ENCODE results near the gene RINT1.
"Not testable (repeated sequence)": the region's sequence is repeated elsewhere in the genome, so short reads cannot be mapped to it uniquely, and the experiment has no call there.

The RINT1 gene

GRCh38 chr7:105532709-105533460, 884 bp downstream of the RINT1 start:
- no peak for DNase-seq (ENCODE audit: low read depth in 2 of 2)

DNA sequence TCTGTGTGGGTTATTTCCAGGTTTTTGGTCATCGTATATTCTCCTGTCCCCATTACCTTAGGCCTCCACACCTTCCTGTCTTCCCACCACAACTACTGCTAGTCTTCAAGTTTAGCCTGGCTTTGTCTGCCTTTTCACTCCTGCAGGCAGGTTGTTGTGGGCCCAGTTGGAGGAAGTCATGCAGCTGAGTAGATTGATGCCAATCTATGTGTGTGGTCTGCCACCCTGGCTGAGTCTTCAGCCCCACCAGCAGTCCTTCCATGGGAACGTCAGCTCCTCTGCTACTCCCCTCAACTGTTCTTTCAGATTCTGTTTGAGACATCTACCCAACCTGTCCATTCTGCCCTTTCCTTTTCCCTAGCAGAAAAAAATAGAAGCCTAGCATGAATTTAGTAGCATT, 6.3 kb downstream of the RINT1 start:
- no peak for DNase-seq (ENCODE audit: low read depth in 2 of 2)

DNA sequence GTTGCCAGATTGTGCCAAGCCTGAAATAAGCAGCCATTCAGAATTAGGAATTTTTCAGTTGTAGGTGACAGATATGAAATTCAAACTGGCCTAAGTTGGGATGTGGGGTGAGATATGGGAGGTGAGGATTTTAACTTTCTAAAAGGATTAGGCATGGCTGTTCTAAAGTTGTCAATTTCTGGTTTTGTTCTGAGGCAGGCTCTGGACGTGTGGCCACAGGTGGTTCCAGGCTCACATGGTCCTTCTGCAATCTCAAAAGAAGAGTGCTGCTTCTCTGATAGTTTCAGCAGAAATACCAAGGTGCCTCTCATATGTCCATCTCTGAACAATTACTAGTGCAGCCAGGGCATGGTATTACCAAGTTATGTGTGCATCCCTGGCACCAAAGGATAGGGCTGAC, 27.9 kb downstream of the RINT1 start:
- no peak for DNase-seq (ENCODE audit: low read depth in 2 of 2)

GRCh38 chr7:105565190-105565589, 33.2 kb downstream of the RINT1 start:
- DNase-seq (ENCODE audit: low read depth in 2 of 2): no peak

DNA sequence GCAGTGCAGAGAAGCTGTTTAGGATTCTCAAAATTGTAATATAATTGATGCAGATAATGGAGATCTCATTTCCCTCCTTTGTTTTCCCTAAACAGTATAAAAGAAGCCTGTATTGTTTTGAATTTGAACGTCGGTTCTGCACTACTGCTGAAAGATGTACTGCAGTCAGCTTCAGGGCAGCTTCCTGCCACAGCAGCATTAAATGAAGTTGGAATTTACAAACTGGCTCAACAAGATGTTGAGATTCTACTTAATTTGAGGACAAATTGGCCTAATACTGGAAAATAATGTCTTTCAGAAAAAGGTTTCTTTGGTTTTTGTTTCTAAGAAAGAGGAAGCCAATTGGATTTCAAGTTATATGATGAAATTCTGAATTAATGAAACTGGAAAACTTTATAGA, 35.0 kb downstream of the RINT1 start:
- no peak for DNase-seq (ENCODE audit: low read depth in 2 of 2)

GRCh38 chr7:105567821-105568220, 35.8 kb downstream of the RINT1 start:
- DNase-seq (ENCODE audit: low read depth in 2 of 2): no peak

- DNase-seq (ENCODE audit: low read depth in 2 of 2): no peak
These were observed 39.9 kb downstream of the RINT1 start for GRCh38 chr7:105571891-105572290.

DNA sequence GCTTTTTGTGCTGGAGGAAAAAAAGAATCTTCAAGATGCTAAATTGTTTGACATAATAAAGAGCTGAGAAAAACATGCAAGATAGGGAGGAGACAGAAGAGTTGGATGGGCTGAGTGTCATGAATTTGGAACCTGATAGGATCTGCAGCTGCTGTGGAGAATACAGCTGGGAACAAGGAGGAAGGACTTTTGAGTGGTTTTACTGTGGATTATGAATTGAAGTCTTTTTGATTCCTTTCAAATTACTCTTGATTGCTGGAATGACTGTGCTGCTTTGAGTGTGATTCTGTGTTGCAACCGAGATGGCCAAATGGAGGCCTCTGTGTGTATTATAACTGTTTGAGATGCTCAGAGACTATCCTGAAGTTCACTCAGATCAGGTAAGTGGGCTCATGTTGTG, 45.2 kb downstream of the RINT1 start:
- DNase-seq (ENCODE audit: low read depth in 2 of 2): no peak

GRCh38 chr7:105578496-105578895, 46.5 kb downstream of the RINT1 start:
- no peak for DNase-seq (ENCODE audit: low read depth in 2 of 2)

DNA sequence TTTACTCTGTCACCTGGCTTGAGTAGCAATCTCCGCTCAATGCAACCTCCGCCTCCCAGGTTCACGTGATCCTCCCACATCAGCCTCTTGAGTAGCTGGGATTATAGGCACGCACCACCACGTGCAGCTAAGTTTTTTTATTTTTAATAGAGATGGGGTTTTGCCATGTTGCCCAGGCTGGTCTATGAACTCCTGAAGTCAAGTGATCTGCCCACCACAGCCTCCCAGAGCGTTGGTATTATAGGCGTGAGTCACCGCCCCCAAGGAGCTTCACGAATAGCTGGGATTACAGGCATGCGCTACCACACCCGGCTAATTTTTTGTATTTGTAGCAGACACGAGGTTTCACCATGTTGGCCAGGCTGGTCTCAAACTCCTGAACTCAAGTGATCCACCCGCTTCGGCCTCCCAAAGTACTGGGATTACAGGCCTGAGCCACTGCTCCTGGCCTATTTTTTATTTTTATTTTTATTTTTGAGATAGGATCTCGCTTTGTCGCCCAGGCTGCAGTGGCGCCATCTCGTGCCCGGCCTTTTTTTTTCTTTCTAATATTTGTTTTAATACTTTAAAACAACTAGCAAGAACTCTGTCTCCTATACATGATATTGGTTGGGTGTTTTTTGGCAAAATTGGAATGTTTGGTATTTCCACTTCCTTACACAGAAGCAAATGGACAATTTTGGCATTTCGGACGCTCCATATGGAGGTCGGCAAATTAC, 48.2 kb downstream of the RINT1 start:
- no peak for DNase-seq (ENCODE audit: low read depth in 2 of 2)

- no peak for DNase-seq (ENCODE audit: low read depth in 2 of 2)
These were observed 49.2 kb downstream of the RINT1 start, which contains the start of gene EFCAB10 for GRCh38 chr7:105581066-105581811. EFCAB10 (minus strand) TSS chr7:105581493; CDS start chr7:105581463, 30 bp downstream.

DNA sequence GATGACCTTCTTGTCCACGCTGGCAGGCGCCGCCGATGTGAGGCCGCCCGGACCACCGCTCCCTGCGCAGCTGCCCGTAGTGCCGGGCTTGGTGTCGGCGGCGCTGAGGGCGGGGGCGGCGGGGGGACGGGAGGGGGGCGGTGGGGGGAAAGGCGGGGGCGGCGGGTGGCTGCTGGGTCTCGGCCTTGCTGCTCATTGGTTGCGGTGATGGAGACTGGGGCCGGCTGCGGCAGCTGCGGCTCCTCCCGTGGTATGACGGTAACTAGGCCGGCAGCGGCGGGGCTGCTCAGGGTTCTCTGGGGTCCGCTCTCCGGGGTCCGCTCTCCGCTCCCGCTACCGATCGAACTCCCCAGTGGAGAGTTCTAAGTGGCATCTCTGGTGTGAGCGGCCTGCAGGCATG, 51.1 kb downstream of the RINT1 start:
- no peak for DNase-seq (ENCODE audit: low read depth in 2 of 2)

- no peak for DNase-seq (ENCODE audit: low read depth in 2 of 2)
These were observed 52.2 kb downstream of the RINT1 start for GRCh38 chr7:105584165-105584564.

GRCh38 chr7:105585850-105586500, 54.0 kb downstream of the RINT1 start:
- DNase-seq (ENCODE audit: low read depth in 2 of 2): no peak

DNA sequence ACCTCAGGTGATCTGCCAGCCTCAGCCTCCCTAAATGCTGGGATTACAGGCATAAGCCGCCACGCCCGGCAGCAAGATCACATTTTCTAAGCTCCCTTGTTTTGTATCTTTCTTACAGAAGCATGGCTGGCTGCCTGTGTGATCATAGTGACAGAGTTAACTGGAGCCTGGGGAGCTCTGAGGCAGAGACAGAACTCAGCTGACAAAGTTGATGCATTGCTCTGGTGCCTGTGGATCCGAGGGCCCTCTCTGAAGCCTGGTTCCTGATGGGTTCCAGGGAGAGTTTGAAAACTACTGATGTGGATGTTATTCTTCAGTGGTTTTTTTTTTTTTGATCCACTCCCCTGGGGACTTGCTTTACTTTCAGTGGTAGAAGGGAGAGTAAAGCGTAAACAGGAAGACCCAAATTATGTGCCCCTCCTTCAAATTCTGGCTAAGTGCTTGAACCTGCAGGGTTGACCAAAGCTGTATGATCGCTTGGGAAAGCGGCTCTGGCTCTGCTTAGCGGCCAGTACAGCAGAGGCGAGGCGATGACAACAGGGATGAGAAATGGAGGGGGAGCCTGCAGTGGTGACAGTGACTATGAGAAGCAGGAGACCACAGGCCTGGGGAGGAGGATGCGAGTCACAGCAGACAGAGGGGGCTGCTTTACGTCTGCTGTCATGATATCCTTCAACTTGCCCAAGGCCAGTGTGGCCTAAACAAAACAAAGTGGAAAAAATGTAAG, 56.1 kb downstream of the RINT1 start:
- DNase-seq (ENCODE audit: low read depth in 2 of 2): no peak

GRCh38 chr7:105589356-105590077, 57.5 kb downstream of the RINT1 start:
- DNase-seq (ENCODE audit: low read depth in 2 of 2): peak in 1 of 2 donors; percentile 17

DNA sequence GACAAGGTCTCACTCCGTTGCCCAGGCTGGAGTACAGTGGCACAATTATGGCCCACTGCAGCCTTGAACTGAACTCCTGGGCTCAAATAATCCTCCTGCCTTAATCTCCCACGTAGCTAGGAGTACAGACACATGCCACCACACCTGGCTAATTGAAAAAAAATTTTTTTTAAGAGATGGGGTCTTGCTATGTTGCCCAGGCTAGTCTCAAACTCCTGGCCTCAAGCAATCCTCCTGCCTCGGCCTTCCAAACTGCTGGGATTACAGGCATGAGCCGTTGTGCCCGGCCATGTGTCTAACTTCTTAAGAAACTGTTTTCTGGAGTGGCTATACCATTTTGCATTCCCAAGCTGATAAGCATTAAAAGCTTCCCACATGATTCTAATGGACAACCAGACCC, 58.8 kb downstream of the RINT1 start:
- DNase-seq (ENCODE audit: low read depth in 2 of 2): no peak

DNA sequence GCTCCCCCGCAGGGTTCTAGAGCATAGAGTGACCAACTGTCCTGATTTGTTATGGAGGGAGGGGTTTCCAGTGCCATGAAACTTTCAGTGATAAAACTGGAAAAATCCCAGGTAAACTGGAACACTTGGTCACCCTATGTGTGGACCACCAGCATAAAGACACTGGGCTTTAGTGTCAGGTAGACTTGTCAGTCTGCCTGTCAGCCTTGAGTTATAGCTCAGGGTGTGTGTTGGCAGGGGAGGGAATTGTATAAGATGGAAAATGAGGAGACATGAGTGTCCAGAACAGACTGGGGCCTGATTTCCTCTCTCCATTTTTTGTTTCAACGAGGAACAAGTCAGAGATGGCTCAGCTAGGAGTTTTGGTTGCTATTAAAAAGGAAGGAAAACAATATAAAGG, 59.5 kb downstream of the RINT1 start:
- DNase-seq (ENCODE audit: low read depth in 2 of 2): no peak

- DNase-seq (ENCODE audit: low read depth in 2 of 2): no peak
These were observed 62.0 kb downstream of the RINT1 start for GRCh38 chr7:105594034-105594433.

GRCh38 chr7:105596866-105597265, 64.9 kb downstream of the RINT1 start:
- DNase-seq (ENCODE audit: low read depth in 2 of 2): no peak

GRCh38 chr7:105599080-105599479, 67.1 kb downstream of the RINT1 start:
- not testable (repeated sequence) for DNase-seq (ENCODE audit: low read depth in 2 of 2)
